HG02938 (cell line): ENCODE results near the gene FAM210B.
A peak's percentile ranks its signal among the peaks of the same experiment; 100 is the strongest.
"Not testable (repeated sequence)": the region's sequence is repeated elsewhere in the genome, so short reads cannot be mapped to it uniquely, and the experiment has no call there.

Experiments used
- ATAC-seq: cut with Tn5 transposase; IDR thresholded peaks from one replicate; pipeline ENCODE4 v1.9.1; 2021; ENCODE audit warnings: mild to moderate bottlenecking, moderate library complexity; ENCODE audit not compliant: unreplicated experiment

FAM210B gene

DNA sequence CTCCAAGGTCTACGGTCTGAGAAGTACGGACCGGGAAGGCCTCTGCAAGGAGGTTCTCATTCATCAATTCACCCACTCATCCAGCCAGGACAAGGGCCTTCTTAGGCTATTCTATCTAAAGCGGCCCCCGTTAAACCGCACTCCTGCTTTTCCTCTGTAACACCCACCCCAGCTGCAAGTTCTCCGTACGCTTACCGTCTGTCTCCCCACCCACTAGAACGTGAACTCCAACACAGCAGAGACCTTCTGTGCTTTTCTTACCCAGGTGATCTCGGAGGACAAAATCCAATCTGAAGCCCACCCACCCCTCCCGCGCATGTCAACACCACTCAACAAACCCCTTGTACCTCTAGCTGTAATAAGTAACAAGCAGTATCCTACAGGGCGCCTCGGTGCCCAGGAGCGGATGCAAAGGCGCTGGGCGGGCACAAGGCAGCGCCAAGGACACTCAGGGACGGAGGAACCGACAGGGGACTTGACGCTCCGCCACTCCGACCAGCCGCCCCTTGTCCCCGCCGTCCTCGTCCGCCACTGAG lies 32.9 kb downstream of the FAM210B start:
- no peak for ATAC-seq

GRCh38 chr20:56392132-56392880 lies 33.5 kb downstream of the FAM210B start, which contains the start of the genes AURKA and CSTF1:
Gene AURKA, minus strand, starts transcription at chr20:56392215. Its CDS starts 4,018 bp downstream, at chr20:56388197.
Gene CSTF1, plus strand, starts transcription at chr20:56392645. Its CDS starts 2,908 bp downstream, at chr20:56395553.
- peak; percentile 91 for ATAC-seq

DNA sequence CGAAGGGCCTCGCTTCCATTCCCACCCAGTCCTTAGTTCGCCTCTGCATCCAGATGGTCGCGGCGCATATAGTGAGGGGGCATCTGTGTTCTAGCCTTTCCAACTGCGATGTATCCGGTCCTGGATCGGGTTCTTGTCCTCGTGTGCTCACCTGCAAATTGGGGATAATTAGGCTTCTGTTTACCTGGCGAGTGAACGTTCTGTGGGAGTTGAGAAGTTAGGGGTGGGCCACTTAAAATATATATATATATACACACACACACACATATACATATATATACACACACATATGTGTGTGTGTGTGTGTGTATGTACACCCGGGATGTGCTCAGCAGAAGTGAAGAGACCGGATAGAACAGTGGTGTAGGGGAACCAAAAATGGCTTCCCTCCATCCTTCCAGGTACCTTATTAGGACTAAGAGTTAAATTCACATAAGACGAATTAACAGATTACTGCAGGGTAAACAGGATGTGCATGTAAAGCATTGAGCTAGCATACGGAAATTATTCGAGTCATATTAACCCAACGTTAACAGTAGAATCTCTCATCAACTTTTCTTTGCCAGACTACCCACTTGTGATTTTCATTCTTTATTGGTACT lies 34.2 kb downstream of the FAM210B start:
- no peak for ATAC-seq

DNA sequence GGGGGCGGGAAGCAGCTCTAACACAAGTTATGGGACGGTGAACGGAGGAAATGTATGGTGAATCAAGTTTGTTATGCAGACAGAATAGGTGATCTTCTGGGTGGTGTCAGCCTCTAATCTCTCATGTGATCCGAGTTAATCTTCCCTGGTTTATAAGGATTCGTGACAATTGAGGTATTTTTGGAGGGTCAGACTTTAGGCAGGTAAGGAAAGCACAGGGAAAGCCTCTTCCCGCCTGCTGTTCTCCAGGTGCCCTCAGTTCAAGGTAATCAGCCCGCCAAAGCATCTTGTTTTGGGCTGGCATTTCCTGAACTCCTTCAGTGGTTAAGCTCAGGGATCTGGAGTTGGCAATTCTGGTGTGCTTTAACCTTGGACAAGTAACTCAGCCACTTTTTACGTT lies 34.9 kb downstream of the FAM210B start:
- ATAC-seq, result no peak

- no peak for ATAC-seq
These were observed 36.4 kb downstream of the FAM210B start for GRCh38 chr20:56395166-56395565.

- peak; percentile 68 for ATAC-seq
These were observed 41.3 kb downstream of the FAM210B start for GRCh38 chr20:56400001-56400640.

DNA sequence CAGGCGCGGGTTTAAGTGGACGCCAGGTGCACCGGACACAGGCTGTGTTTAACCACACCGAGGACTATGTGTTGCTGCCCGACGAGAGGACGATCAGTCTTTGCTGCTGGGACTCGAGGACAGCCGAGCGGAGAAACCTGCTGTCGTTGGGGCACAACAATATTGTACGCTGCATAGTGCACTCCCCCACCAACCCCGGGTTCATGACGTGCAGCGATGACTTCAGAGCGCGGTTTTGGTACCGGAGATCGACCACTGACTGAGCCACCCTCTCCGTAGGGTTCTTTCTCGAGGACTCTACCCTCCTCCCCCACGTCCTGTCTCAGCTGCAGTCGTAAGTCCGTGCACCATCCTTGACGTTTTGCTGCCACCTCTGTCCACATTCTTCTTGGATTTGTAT lies 44.7 kb downstream of the FAM210B start:
- ATAC-seq, result no peak

GRCh38 chr20:56405356-56405755 lies 46.6 kb downstream of the FAM210B start:
- ATAC-seq, result not testable (repeated sequence)

DNA sequence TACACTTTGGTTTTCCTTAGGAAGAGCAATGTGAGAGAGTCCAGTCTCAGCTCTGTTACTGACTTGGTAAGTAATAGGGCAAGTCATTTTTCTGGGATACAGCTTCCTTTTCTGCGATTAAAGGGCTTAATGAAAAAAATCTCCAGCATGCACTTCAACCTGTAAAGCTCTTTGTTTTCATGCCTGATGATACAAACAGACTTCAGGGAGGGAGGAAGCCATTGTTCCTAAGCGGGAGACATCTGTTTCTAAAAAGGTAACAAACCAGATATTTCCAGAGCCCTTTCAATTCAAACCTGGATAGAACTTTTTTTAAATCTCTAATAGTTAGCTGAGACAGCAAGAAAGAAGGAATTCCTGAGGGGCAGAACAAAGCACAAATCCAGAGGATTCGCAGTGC lies 48.1 kb downstream of the FAM210B start:
- ATAC-seq, result no peak

GRCh38 chr20:56409521-56409920 lies 50.7 kb downstream of the FAM210B start:
- no peak for ATAC-seq

GRCh38 chr20:56409956-56410355 lies 51.2 kb downstream of the FAM210B start:
- no peak for ATAC-seq

DNA sequence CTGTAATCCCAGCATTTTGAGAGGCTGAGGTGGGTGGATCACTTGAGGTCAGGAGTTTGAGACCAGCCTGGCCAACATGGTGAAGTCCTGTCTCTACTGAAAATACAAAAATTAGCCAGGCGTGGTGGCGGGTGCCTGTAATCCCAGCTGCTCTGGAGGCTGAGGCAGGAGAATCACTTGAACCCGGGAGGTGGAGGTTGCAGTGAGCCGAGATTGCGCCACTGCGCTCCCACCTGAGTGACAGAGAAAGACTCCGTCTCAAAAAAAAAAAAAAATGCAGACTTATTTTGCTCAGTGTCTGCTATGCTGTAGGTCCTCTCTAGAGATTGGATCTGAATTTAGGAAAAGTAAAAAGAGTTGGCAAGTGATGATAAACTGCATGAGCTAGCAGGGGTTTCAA lies 52.5 kb downstream of the FAM210B start:
- ATAC-seq, result not testable (repeated sequence)

DNA sequence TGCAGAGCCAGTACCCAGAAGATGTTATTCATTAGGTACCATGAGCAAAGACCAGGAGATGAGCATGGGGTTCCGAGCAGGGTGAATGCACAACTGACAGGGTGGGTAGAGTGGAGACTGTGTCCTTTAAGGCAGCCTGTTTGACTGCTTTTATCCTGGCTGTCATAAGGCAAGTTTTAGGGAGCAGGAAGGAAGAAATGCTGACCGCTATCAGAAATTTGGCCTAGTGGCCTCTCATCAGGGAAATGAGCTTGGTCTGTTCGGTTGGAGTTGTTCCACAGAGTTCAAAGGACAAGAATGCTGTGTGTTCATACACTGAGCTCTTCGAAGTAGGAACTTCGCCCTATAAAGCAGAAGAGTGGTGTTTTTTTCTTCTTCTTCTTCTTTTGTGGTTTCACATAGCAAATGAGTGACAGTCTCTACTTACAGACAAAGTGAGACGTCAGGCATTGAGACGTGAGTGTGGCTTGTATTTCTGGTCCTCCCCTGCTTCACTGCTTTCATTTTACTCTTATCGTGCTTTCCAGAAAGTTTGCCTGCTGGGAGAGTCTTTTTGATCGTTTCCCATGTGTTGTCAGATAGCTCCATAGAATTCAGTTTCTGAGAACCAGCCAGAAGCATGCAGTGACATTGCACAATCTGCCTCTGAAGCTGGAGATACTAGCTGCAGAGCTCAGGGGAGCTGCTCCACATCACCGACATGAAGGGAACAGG lies 53.1 kb downstream of the FAM210B start, which contains the start of gene CASS4:
TSS of gene CASS4 (plus strand) at position 502 of the 714 bp plus-strand sequence. CDS start at position 701, 199 bp downstream.
- ATAC-seq, result peak; percentile 82

GRCh38 chr20:56412473-56412790 lies 53.7 kb downstream of the FAM210B start:
- ATAC-seq, result no peak

- ATAC-seq, result no peak
These were observed 54.2 kb downstream of the FAM210B start for GRCh38 chr20:56412949-56413348.

DNA sequence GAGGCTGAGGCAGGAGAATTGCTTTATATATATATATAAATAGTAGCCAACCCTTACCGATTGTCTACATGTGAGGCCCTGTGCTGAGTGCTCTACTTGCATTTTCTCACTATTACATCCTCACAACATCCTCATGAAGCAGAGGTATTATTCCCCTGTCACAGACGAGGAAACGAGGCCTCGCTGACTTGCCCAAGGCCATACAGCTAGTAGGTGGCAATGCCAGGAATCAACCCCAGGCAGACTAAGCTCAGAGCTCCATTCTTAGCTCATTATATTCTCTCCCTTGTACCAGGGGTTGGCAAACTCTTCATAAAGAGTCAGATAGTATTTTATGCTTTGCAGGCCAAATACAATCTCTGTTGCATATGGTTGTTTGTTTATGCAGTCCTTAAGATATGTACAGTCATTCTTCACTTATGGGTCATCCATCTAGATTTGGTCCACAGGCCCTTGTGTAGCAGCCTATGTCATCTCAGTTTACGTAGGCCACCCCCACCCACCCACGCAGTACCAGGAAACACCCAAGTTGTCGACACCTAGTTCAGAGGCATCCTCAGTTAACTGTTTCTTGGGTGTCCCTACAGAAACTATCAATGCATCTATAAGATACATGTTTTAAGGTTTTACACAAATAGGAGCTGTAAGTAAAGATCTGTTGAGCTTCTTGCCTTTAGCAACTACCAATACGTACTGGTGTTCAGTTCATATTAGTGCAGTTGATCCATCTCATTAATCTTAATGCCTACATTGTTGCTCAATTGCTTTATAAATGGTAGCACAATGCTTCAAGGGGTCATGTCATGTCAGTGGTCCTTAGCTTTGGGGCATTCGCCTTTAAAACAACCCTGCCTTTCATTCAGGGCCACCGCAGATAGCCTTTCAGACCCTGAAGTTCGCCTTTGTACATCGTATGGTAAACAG lies 56.3 kb downstream of the FAM210B start:
- ATAC-seq, result no peak

- ATAC-seq, result no peak
These were observed 58.6 kb downstream of the FAM210B start for GRCh38 chr20:56417402-56417801.

GRCh38 chr20:56417911-56418310 lies 59.1 kb downstream of the FAM210B start:
- no peak for ATAC-seq
